SK-N-SH (cell line): ENCODE measurements around the gene SMIM32. TPM values are rescaled to one million over a fixed set of nuclear protein-coding genes. Genes with fewer than 3 reads are reported as not detected.

Experiments used
- CTCF ChIA-PET: fragments of 300-600, 350-600 bp; formaldehyde crosslinking; extraction: SDS; loops from one replicate; lab custom pipeline; 2021; lab: Yijun Ruan, JAX
- POLR2A ChIA-PET: fragments of 350-600 bp; sonication (Branson Sonifier 250); formaldehyde crosslinking; extraction: SDS; loops from one replicate; lab custom pipeline; 2020; ENCODE audit warnings: antibody characterized with exemption, inconsistent platforms; lab: Yijun Ruan, JAX
- DNase-seq: peaks from one replicate; pipeline ENCODE4 v3.0.0; 2012
- H2AFZ ChIP-seq: fragments of 200-600 bp; sonication (generic); 2 replicates; pipeline ENCODE4 v1.8.1; 2016; ENCODE audit warnings: antibody characterized with exemption, mild to moderate bottlenecking, low read depth
- H3F3A ChIP-seq: fragments of 200-600 bp; sonication (generic); replicated peaks from 2 replicates; pipeline ENCODE3; 2016; ENCODE audit warnings: antibody characterized with exemption, mild to moderate bottlenecking; ENCODE audit not compliant: insufficient read depth
- H3K27ac ChIP-seq, 2 experiments: fragments of 200-500 bp in 1 of 2; fragments of 200-600 bp in 1 of 2; sonication (Bioruptor generic) in 1 of 2; sonication (generic), shearing (Covaris generic) in 1 of 2; 2 replicates each; pipeline versions ENCODE4 v1.5.1 to v1.6.1; 2014 to 2016; ENCODE audit warnings: low read depth in 2 of 2, inconsistent platforms in 1 of 2, low read length in 1 of 2, mild to moderate bottlenecking in 1 of 2, mixed read lengths in 1 of 2
- H3K27me3 ChIP-seq: fragments of 200-600 bp; sonication (generic), shearing (Covaris generic); 2 replicates; pipeline ENCODE4 v1.6.1; 2016; ENCODE audit warnings: mixed run types; ENCODE audit not compliant: insufficient read depth
- H3K36me3 ChIP-seq, 2 experiments: fragments of 200-500 bp in 1 of 2; fragments of 200-600 bp in 1 of 2; sonication (Bioruptor generic) in 1 of 2; sonication (generic) in 1 of 2; replicated peaks in 1 of 2; 2 replicates each; pipeline versions ENCODE3 to v1.5.1; 2014 to 2016; ENCODE audit warnings: low read length in 1 of 2, mild to moderate bottlenecking in 1 of 2; ENCODE audit not compliant: insufficient read depth in 2 of 2, control insufficient read depth in 1 of 2
- H3K4me1 ChIP-seq, 2 experiments: fragments of 200-500 bp in 1 of 2; fragments of 200-600 bp in 1 of 2; sonication (Bioruptor generic) in 1 of 2; sonication (generic), shearing (Covaris generic) in 1 of 2; 2 replicates each; pipeline versions ENCODE4 v1.5.1 to v1.6.1; 2014 to 2016; ENCODE audit warnings: low read depth in 1 of 2, low read length in 1 of 2, mixed run types in 1 of 2; ENCODE audit not compliant: insufficient read depth in 2 of 2, control insufficient read depth in 1 of 2
- H3K4me2 ChIP-seq: fragments of 200-600 bp; sonication (generic), shearing (Covaris generic); 2 replicates; pipeline ENCODE4 v1.6.1; 2017; ENCODE audit warnings: mixed run types
- H3K4me3 ChIP-seq, 2 experiments: fragments of 200-500 bp in 1 of 2; fragments of 200-600 bp in 1 of 2; sonication (Bioruptor generic) in 1 of 2; sonication (generic), shearing (Covaris generic) in 1 of 2; 2 replicates each; pipeline versions ENCODE4 v1.5.1 to v1.8.1; 2014 to 2016; ENCODE audit warnings: low read depth in 2 of 2, inconsistent platforms in 1 of 2, low read length in 1 of 2, mild to moderate bottlenecking in 1 of 2, mixed read lengths in 1 of 2, moderate library complexity in 1 of 2
- H3K79me2 ChIP-seq: fragments of 200-600 bp; sonication (generic); 2 replicates; pipeline ENCODE4 v1.8.1; 2017; ENCODE audit warnings: mild to moderate bottlenecking; ENCODE audit not compliant: insufficient read depth
- H3K9ac ChIP-seq: fragments of 200-600 bp; sonication (generic); 2 replicates; pipeline ENCODE4 v1.6.1; 2017; ENCODE audit warnings: mixed run types
- H3K9me2 ChIP-seq: fragments of 200-600 bp; sonication (generic); 2 replicates; pipeline ENCODE4 v1.6.1; 2017; ENCODE audit warnings: mixed run types
- H3K9me3 ChIP-seq: fragments of 200-600 bp; sonication (generic); 2 replicates; pipeline ENCODE4 v1.6.1; 2017; ENCODE audit warnings: mixed run types, mild to moderate bottlenecking, moderate library complexity
- H4K20me1 ChIP-seq: fragments of 200-600 bp; sonication (generic); 2 replicates; pipeline ENCODE4 v1.6.1; 2017; ENCODE audit warnings: mild to moderate bottlenecking, mixed run types; ENCODE audit not compliant: insufficient read depth
- CHD2 ChIP-seq: fragments of 150-350 bp; IDR thresholded peaks from 2 replicates; pipeline ENCODE4 v1.6.1; 2018; ENCODE audit warnings: low read length; ENCODE audit not compliant: partially characterized antibody
- CTCF ChIP-seq: fragments of 200-600 bp; sonication (generic); IDR thresholded peaks from 2 replicates; pipeline ENCODE4 v1.6.1; 2017; ENCODE audit warnings: antibody characterized with exemption, mild to moderate bottlenecking, moderate library complexity
- ELF1 ChIP-seq: IDR thresholded peaks from 2 replicates; pipeline ENCODE4 v1.4.0; 2012
- GATA2 ChIP-seq: sonication (generic); formaldehyde crosslinking; IDR thresholded peaks from 2 replicates; pipeline ENCODE4 v1.5.0; 2020; ENCODE audit warnings: mild to moderate bottlenecking, missing genetic modification reagents
- IRF3 ChIP-seq: fragments of 150-350 bp; IDR thresholded peaks from 2 replicates; pipeline ENCODE4 v1.6.1; 2016; ENCODE audit warnings: mild to moderate bottlenecking, low read depth, low read length
- MXI1 ChIP-seq: IDR thresholded peaks from 2 replicates; pipeline ENCODE4 v1.6.1; 2012; ENCODE audit warnings: mild to moderate bottlenecking, low read depth, low read length, improper control_type of control experiment
- NRF1 ChIP-seq: IDR thresholded peaks from 2 replicates; pipeline ENCODE4 v1.6.1; 2012; ENCODE audit warnings: low read depth, mild to moderate bottlenecking, low read length
- POLR2AphosphoS5 ChIP-seq: IDR thresholded peaks from 2 replicates; pipeline ENCODE4 v1.6.1; 2012; ENCODE audit warnings: low read depth, low read length
- RAD21 ChIP-seq: IDR thresholded peaks from 2 replicates; pipeline ENCODE4 v1.6.1; 2012; ENCODE audit warnings: mild to moderate bottlenecking, low read length
- RCOR1 ChIP-seq: fragments of 150-350 bp; IDR thresholded peaks from 2 replicates; pipeline ENCODE4 v1.6.1; 2017; ENCODE audit warnings: antibody characterized with exemption, low read length
- REST ChIP-seq: IDR thresholded peaks from 2 replicates; pipeline ENCODE4 v1.6.1; 2012; ENCODE audit warnings: mild to moderate bottlenecking, low read depth, low read length, moderate library complexity
- RFX5 ChIP-seq: IDR thresholded peaks from 2 replicates; pipeline ENCODE4 v1.6.1; 2012; ENCODE audit warnings: mild to moderate bottlenecking, improper control_type of control experiment, low read length
- RXRA ChIP-seq: IDR thresholded peaks from 2 replicates; pipeline ENCODE4 v1.4.0; 2012; ENCODE audit warnings: low read depth, mild to moderate bottlenecking, borderline replicate concordance
- SIN3A ChIP-seq: IDR thresholded peaks from 2 replicates; pipeline ENCODE4 v1.6.1; 2012; ENCODE audit warnings: low read depth, mild to moderate bottlenecking, low read length, moderate library complexity, borderline replicate concordance
- SMC3 ChIP-seq: IDR thresholded peaks from 2 replicates; pipeline ENCODE4 v1.6.1; 2012; ENCODE audit warnings: low read depth, low read length, improper control_type of control experiment
- TAF1 ChIP-seq: IDR thresholded peaks from 2 replicates; pipeline ENCODE4 v1.6.1; 2012; ENCODE audit warnings: low read depth, mild to moderate bottlenecking, low read length, moderate library complexity, borderline replicate concordance
- WGBS: methylation state at CpG from one replicate; pipeline ENCODE4 v1.1.6; 2017; ENCODE audit warnings: low lambda C conversion rate; 5-methylcytosine and 5-hydroxymethylcytosine counted together
- polyA plus RNA-seq, 3 experiments: library from polyadenylated mRNA; depleted of rRNA; stranded (reverse); fragments of >200 nt; gene quantifications; 2 replicates each; pipeline ENCODE4 v1.2.3, GENCODE V29; 2012

The SMIM32 gene
- polyA plus RNA-seq, 1 of the 3 experiments (the other 2 are of a cell fraction) = 0.25 TPM

GRCh38 chr5:136205061-136205702, 12.2 kb upstream of the SMIM32 start:
- Histone ChIP-seq H3K9me2 (no peaks in the 10 kb centered on the region), H3K4me1 (no peaks in the 10 kb centered on the region), H3K4me2 (no peak overlapping the region), H3K4me3 (no peak overlapping the region), H3K9me3 (no peaks in the 10 kb centered on the region), H3K27me3 (no peaks in the 10 kb centered on the region), H3F3A (no peaks in the 10 kb centered on the region), H3K27ac (no peak overlapping the region), H3K36me3 (no peaks in the 10 kb centered on the region), H4K20me1 (no peaks in the 10 kb centered on the region), H2AFZ (no peak overlapping the region), H3K9ac (no peak overlapping the region), H3K79me2 (no peaks in the 10 kb centered on the region)
- CTCF ChIA-PET = interaction anchor here (0.8 to 13.8 kb wide), 4 partner anchors 6 to 639 kb away, joined by 3 to 109 read pairs (median 5); no protein-coding TSS in a partner anchor
- POLR2A ChIA-PET = no interaction called here
- DNase-seq = no peak
- TF ChIP-seq RAD21 (no peak), RXRA (no peak), REST (no peak), ELF1 (no peak), POLR2AphosphoS5 (no peak), MXI1 (no peak), RFX5 (no peak), CHD2 (no peak), TAF1 (no peak), CTCF (no peak)
- WGBS = 79% methylated on average over 8 of the region's 8 CpGs

- POLR2A ChIA-PET = no interaction called here
- Histone ChIP-seq H3K27ac (no peak overlapping the region), H3K4me2 (no peak overlapping the region), H3K4me3 (no peak overlapping the region), H3K36me3 (no peaks in the 10 kb centered on the region), H3K4me1 (no peaks in the 10 kb centered on the region), H3K27me3 (no peaks in the 10 kb centered on the region), H4K20me1 (no peaks in the 10 kb centered on the region), H3K9me3 (no peaks in the 10 kb centered on the region), H2AFZ (no peak overlapping the region), H3K9me2 (no peaks in the 10 kb centered on the region), H3K79me2 (no peaks in the 10 kb centered on the region), H3F3A (no peaks in the 10 kb centered on the region), H3K9ac (no peak overlapping the region)
- WGBS = 80% methylated on average over 6 of the region's 6 CpGs
- CTCF ChIA-PET = interaction anchor here (1.0 to 13.8 kb wide), 2 partner anchors 8 to 10 kb away, joined by 3 to 109 read pairs; partner anchors contain the start of gene SMIM32
- DNase-seq = no peak
- no peak for TF ChIP-seq IRF3
- TF ChIP-seq SIN3A = no peak
- TF ChIP-seq GATA2 = no peak
- TF ChIP-seq REST = no peak
- no peak for TF ChIP-seq SMC3
- TF ChIP-seq RCOR1 = no peak
- TF ChIP-seq CHD2 = no peak
- TF ChIP-seq NRF1 = no peak
- TF ChIP-seq MXI1 = no peak
Measured at GRCh38 chr5:136203303-136203922, 10.5 kb upstream of the SMIM32 start.
